HepG2 (cell line): Measurements from ENCODE around the gene NME4. TPM values are rescaled to one million over a fixed set of nuclear protein-coding genes. Genes with fewer than 3 reads are reported as not detected.

Experiments used
- CBX1 ChIP-seq: IDR thresholded peaks from one replicate; pipeline ENCODE4 v1.6.1; 2016; ENCODE audit warnings: antibody characterized with exemption, low read depth
- EEA1 ChIP-seq: sonication (generic); formaldehyde crosslinking; IDR thresholded peaks from 2 replicates; pipeline ENCODE4 v1.5.1; 2020; ENCODE audit warnings: mild to moderate bottlenecking, missing genetic modification reagents, borderline replicate concordance
- HHEX ChIP-seq: IDR thresholded peaks from 2 replicates; pipeline ENCODE4 v1.6.1; 2016; ENCODE audit warnings: control low read depth
- KAT8 ChIP-seq: IDR thresholded peaks from 2 replicates; pipeline ENCODE4 v1.6.1; 2016; ENCODE audit warnings: missing genetic modification reagents, missing compliant biosample characterization
- KDM1A ChIP-seq: IDR thresholded peaks from 2 replicates; pipeline ENCODE4 v1.6.1; 2016; ENCODE audit warnings: missing compliant biosample characterization
- KLF12 ChIP-seq: sonication (generic); formaldehyde crosslinking; IDR thresholded peaks from 2 replicates; pipeline ENCODE4 v1.4.0; 2020; ENCODE audit warnings: missing genetic modification reagents, borderline replicate concordance
- MEIS2 ChIP-seq: sonication (generic); formaldehyde crosslinking; IDR thresholded peaks from 2 replicates; pipeline ENCODE4 v1.9.0; 2021; ENCODE audit warnings: mild to moderate bottlenecking, missing genetic modification reagents
- NRL ChIP-seq: sonication (generic); formaldehyde crosslinking; IDR thresholded peaks from 2 replicates; pipeline ENCODE4 v1.5.0; 2020; ENCODE audit warnings: missing genetic modification reagents, mild to moderate bottlenecking, moderate library complexity, borderline replicate concordance
- RFXAP ChIP-seq: sonication (generic); formaldehyde crosslinking; IDR thresholded peaks from 2 replicates; pipeline ENCODE4 v1.4.0; 2020; ENCODE audit warnings: missing genetic modification reagents, borderline replicate concordance
- SPEN ChIP-seq: sonication (generic); formaldehyde crosslinking; IDR thresholded peaks from 2 replicates; pipeline ENCODE4 v1.5.1; 2020; ENCODE audit warnings: low read depth, mild to moderate bottlenecking, missing genetic modification reagents
- TAF15 ChIP-seq: fragments of 200-400 bp; formaldehyde crosslinking; IDR thresholded peaks from one replicate; pipeline ENCODE4 v1.6.1; 2018; ENCODE audit warnings: mild to moderate bottlenecking, low read depth, low read length; ENCODE audit not compliant: poor library complexity, severe bottlenecking
- ZNF10 ChIP-seq: sonication (generic); formaldehyde crosslinking; IDR thresholded peaks from 2 replicates; pipeline ENCODE4 v1.4.0; 2020; ENCODE audit warnings: mild to moderate bottlenecking, low read depth, missing genetic modification reagents, borderline replicate concordance
- ZNF138 ChIP-seq: sonication (generic); formaldehyde crosslinking; IDR thresholded peaks from 2 replicates; pipeline ENCODE4 v1.5.0; 2020; ENCODE audit warnings: mild to moderate bottlenecking, low read depth, missing genetic modification reagents
- ZNF546 ChIP-seq: sonication (generic); formaldehyde crosslinking; conservative IDR thresholded peaks from 2 replicates; pipeline ENCODE4 v1.8.1; 2023; ENCODE audit warnings: mild to moderate bottlenecking, missing genetic modification reagents
- ZNF550 ChIP-seq: sonication (generic); formaldehyde crosslinking; IDR thresholded peaks from 2 replicates; pipeline ENCODE4 v1.4.0; 2020; ENCODE audit warnings: mild to moderate bottlenecking, missing genetic modification reagents, borderline replicate concordance
- ZNF850 ChIP-seq: sonication (generic); formaldehyde crosslinking; conservative IDR thresholded peaks from 2 replicates; pipeline ENCODE4 v1.9.0; 2021; ENCODE audit warnings: mild to moderate bottlenecking, missing genetic modification reagents
- polyA plus RNA-seq, 8 experiments: library from polyadenylated mRNA; depleted of rRNA in 3 of 8; stranded (reverse) in 7 of 8; unstranded in 1 of 8; fragments of >200 nt; fragmentation: Illumina TruSeq in 4 of 8; extraction: Trizol in 4 of 8; gene quantifications; 2 replicates each; pipeline versions ENCODE4 v1.2.1 to v1.2.3, GENCODE V29; 2011 to 2016; ENCODE audit warnings: low read depth in 4 of 8, missing spikeins in 1 of 8, mixed read lengths in 1 of 8; ENCODE audit not compliant: insufficient read depth in 1 of 8
- total RNA-seq, 5 experiments: library from RNA; depleted of rRNA; stranded (reverse); fragments of >200 nt; fragmentation: Illumina TruSeq; extraction: Trizol; gene quantifications; 2 replicates each; pipeline ENCODE4 v1.2.3, GENCODE V29; 2016; ENCODE audit warnings: low read depth in 1 of 5
- TF ChIP-seq, protein P1 (sequence below): IDR thresholded peaks from 2 replicates; pipeline ENCODE4 v1.6.1; 2016; ENCODE audit warnings: mild to moderate bottlenecking, missing biosample characterization, missing genetic modification reagents
- TF ChIP-seq, protein P2 (sequence below): sonication (generic); formaldehyde crosslinking; IDR thresholded peaks from 2 replicates; pipeline ENCODE4 v1.4.0; 2020; ENCODE audit warnings: low read depth, mild to moderate bottlenecking, missing genetic modification reagents
- TF ChIP-seq, protein P3 (sequence below): sonication (generic); formaldehyde crosslinking; IDR thresholded peaks from 2 replicates; pipeline ENCODE4 v1.4.0; 2020; ENCODE audit warnings: missing genetic modification reagents
- TF ChIP-seq, protein P4 (sequence below): sonication (generic); formaldehyde crosslinking; IDR thresholded peaks from 2 replicates; pipeline ENCODE4 v1.8.1; 2023; ENCODE audit warnings: mild to moderate bottlenecking, missing genetic modification reagents, borderline replicate concordance
- TF ChIP-seq, protein P5 (sequence below): sonication (generic); formaldehyde crosslinking; IDR thresholded peaks from 2 replicates; pipeline ENCODE4 v1.9.0; 2021; ENCODE audit warnings: missing genetic modification reagents, borderline replicate concordance
- TF ChIP-seq, protein P6 (sequence below): sonication (generic); formaldehyde crosslinking; conservative IDR thresholded peaks from 2 replicates; pipeline ENCODE4 v1.4.0; 2020; ENCODE audit warnings: missing genetic modification reagents
- TF ChIP-seq, protein P7 (sequence below): sonication (generic); formaldehyde crosslinking; IDR thresholded peaks from 2 replicates; pipeline ENCODE4 v1.4.0; 2020; ENCODE audit warnings: mild to moderate bottlenecking, missing genetic modification reagents

Gene NME4
- total and polyA plus RNA-seq, 2 of the 13 experiments (the other 11 are each of a cell fraction or from before 2014, with no cell fraction given) = 121 to 263 TPM

DNA sequence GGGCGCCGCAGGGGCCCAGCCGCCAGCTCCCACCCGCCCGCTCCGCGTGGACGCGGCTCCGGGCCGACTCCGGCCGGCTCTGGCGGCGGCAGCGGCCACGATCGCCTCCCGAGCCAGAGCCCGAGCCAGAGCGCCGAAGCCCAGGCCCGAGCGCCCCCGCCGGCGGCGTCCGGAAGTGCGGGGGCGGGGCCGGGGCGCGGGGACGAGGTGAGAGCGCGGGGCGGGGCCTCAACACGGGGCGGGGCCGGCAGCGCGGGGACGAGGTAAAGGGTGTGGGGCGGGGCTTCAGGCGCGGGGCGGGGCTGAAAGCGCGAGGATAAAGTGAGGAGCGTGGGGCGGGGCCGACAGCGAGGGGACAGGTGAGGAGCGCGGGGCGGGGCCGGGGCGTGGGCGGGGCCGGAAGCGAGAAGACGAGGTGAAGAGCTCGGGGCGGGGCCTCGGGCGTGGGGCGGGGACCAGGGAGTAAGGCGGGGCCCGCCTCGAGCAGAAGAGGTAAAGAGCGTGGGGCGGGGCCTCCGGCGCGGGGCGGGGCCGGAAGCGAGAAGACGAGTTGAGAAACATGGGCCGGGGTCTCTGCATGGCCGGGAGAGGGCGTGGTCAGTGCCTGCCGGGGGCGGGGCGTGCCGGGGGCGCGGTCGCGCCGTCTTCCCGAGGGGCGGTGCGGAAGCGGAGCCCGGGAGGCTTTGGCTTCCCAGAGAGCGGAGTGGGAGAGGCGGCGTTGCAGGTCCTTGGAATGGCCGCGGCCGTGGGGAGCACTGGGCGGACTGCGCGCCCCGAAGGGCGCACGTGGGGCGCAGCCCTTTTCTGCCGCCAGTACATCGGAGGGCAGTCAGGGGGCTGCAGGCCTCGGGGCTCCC is 44.2 kb upstream of the NME4 start, which contains the start of gene AXIN1 (continued):
- TF ChIP-seq NRL (CRISPR knock-in tag) (peak; percentile 26; the same call in 1 of the 2 replicates), ZNF138 (CRISPR knock-in tag) (no peak), CBX1 (no peak), ZNF850 (CRISPR knock-in tag) (peak; percentile 79; the same call in 1 of the 2 replicates), TAF15 (no peak), KAT8 (CRISPR knock-in tag) (peak; percentile 30; the same call in 1 of the 2 replicates), ZNF546 (CRISPR knock-in tag) (no peak), MEIS2 (CRISPR knock-in tag) (no peak), EEA1 (CRISPR knock-in tag) (peak; percentile 93; the same call in 1 of the 2 replicates), SPEN (CRISPR knock-in tag) (peak; percentile 59), KDM1A (no peak), KLF12 (CRISPR knock-in tag) (0 out of 2 replicates have a peak, but pooled peaks have one; percentile 54), ZNF10 (CRISPR knock-in tag) (no peak), ZNF550 (CRISPR knock-in tag) (no peak), RFXAP (0 out of 2 replicates have a peak, but pooled peaks have one; percentile 25), HHEX (CRISPR knock-in tag) (no peak)
- TF ChIP-seq, protein P1, sequence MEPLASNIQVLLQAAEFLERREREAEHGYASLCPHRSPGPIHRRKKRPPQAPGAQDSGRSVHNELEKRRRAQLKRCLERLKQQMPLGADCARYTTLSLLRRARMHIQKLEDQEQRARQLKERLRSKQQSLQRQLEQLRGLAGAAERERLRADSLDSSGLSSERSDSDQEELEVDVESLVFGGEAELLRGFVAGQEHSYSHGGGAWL (CRISPR knock-in tag) = peak; percentile 74; the same call in 1 of the 2 replicates
- TF ChIP-seq, protein P2, sequence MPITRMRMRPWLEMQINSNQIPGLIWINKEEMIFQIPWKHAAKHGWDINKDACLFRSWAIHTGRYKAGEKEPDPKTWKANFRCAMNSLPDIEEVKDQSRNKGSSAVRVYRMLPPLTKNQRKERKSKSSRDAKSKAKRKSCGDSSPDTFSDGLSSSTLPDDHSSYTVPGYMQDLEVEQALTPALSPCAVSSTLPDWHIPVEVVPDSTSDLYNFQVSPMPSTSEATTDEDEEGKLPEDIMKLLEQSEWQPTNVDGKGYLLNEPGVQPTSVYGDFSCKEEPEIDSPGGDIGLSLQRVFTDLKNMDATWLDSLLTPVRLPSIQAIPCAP (CRISPR knock-in tag) = no peak
- TF ChIP-seq, protein P3, sequence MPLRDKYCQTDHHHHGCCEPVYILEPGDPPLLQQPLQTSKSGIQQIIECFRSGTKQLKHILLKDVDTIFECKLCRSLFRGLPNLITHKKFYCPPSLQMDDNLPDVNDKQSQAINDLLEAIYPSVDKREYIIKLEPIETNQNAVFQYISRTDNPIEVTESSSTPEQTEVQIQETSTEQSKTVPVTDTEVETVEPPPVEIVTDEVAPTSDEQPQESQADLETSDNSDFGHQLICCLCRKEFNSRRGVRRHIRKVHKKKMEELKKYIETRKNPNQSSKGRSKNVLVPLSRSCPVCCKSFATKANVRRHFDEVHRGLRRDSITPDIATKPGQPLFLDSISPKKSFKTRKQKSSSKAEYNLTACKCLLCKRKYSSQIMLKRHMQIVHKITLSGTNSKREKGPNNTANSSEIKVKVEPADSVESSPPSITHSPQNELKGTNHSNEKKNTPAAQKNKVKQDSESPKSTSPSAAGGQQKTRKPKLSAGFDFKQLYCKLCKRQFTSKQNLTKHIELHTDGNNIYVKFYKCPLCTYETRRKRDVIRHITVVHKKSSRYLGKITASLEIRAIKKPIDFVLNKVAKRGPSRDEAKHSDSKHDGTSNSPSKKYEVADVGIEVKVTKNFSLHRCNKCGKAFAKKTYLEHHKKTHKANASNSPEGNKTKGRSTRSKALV (CRISPR knock-in tag) = 0 out of 2 replicates have a peak, but pooled peaks have one; percentile 45
- TF ChIP-seq, protein P4, sequence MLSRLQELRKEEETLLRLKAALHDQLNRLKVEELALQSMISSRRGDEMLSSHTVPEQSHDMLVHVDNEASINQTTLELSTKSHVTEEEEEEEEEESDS = no peak
- TF ChIP-seq, protein P5, sequence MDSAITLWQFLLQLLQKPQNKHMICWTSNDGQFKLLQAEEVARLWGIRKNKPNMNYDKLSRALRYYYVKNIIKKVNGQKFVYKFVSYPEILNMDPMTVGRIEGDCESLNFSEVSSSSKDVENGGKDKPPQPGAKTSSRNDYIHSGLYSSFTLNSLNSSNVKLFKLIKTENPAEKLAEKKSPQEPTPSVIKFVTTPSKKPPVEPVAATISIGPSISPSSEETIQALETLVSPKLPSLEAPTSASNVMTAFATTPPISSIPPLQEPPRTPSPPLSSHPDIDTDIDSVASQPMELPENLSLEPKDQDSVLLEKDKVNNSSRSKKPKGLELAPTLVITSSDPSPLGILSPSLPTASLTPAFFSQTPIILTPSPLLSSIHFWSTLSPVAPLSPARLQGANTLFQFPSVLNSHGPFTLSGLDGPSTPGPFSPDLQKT (CRISPR knock-in tag) = no peak
- TF ChIP-seq, protein P6, sequence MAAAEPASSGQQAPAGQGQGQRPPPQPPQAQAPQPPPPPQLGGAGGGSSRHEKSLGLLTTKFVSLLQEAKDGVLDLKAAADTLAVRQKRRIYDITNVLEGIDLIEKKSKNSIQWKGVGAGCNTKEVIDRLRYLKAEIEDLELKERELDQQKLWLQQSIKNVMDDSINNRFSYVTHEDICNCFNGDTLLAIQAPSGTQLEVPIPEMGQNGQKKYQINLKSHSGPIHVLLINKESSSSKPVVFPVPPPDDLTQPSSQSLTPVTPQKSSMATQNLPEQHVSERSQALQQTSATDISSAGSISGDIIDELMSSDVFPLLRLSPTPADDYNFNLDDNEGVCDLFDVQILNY (CRISPR knock-in tag) = no peak
- TF ChIP-seq, protein P7, sequence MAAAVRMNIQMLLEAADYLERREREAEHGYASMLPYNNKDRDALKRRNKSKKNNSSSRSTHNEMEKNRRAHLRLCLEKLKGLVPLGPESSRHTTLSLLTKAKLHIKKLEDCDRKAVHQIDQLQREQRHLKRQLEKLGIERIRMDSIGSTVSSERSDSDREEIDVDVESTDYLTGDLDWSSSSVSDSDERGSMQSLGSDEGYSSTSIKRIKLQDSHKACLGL (CRISPR knock-in tag) = peak; percentile 82
